Fibroblast of the aortic adventitia (primary cell): ENCODE results near the gene CPVL. TPM values are rescaled to one million over a fixed set of nuclear protein-coding genes. Genes with fewer than 3 reads are reported as not detected.

ENCODE experiments used
- DNase-seq: peaks from one replicate; pipeline ENCODE4 v3.0.0-alpha.2; 2010; ENCODE audit warnings: low read depth
- H3K4me3 ChIP-seq: 2 replicates; pipeline ENCODE4 v1.5.1; 2011; ENCODE audit warnings: low read depth, mild to moderate bottlenecking, control low read depth, low read length, moderate library complexity
- CTCF ChIP-seq: IDR thresholded peaks from 2 replicates; pipeline ENCODE4 v1.5.1; 2011; ENCODE audit warnings: mild to moderate bottlenecking, low read length, control low read depth, inconsistent platforms; ENCODE audit not compliant: insufficient read depth
- total RNA-seq: library from RNA; depleted of rRNA; stranded (reverse); fragments of >200 nt; gene quantifications from 2 replicates; pipeline ENCODE4 v1.2.3, GENCODE V29; 2012; ENCODE audit warnings: low replicate concordance

The CPVL gene
- total RNA-seq, 1 donor: 0.54 TPM

GRCh38 chr7:29109358-29109757, 37.0 kb downstream of the CPVL start:
- no peak for TF ChIP-seq CTCF
- no peak overlapping the region for H3K4me3 ChIP-seq
- no peak for DNase-seq

GRCh38 chr7:29107056-29107455, 39.3 kb downstream of the CPVL start:
- TF ChIP-seq CTCF: no peak
- no peak overlapping the region for H3K4me3 ChIP-seq
- no peak for DNase-seq

GRCh38 chr7:29106669-29106988, 39.7 kb downstream of the CPVL start:
- H3K4me3 ChIP-seq: no peak overlapping the region
- DNase-seq: no peak
- TF ChIP-seq CTCF: no peak

GRCh38 chr7:29105752-29106668, 40.3 kb downstream of the CPVL start:
- H3K4me3 ChIP-seq: no peak overlapping the region
- peak; percentile 94 for TF ChIP-seq CTCF

GRCh38 chr7:29105191-29105590, 41.1 kb downstream of the CPVL start:
- DNase-seq: no peak
- no peak overlapping the region for H3K4me3 ChIP-seq
- TF ChIP-seq CTCF: no peak

More at GRCh38 chr7:29105752-29106668, 40.3 kb downstream of the CPVL start:
- peak; percentile 81 for DNase-seq

GRCh38 chr7:29102558-29103151, 43.7 kb downstream of the CPVL start:
- no peak overlapping the region for H3K4me3 ChIP-seq
- DNase-seq: peak; percentile 81
- peak; percentile 79 for TF ChIP-seq CTCF
